Right lobe of liver (tissue), 4 donors: ENCODE results near the gene PISD.

Source experiments
- POLR2A ChIP-seq: fragments of 450-650 bp; IDR thresholded peaks from one replicate; pipeline ENCODE4 v1.6.1; 2017; ENCODE audit warnings: antibody characterized with exemption, mild to moderate bottlenecking
- TF ChIP-seq, protein P1 (sequence below), 4 donors: fragments of 200-600 bp in 3 of 4; fragments of 450-650 bp in 1 of 4; IDR thresholded peaks; one replicate each; pipeline versions ENCODE4 v1.5.1 to v1.8.0; 2016 to 2022; ENCODE audit warnings: antibody characterized with exemption in 4 of 4, mild to moderate bottlenecking in 2 of 4
- donor health status: DM: no; HTN: no; CAD: no.
- donor health status: DM: no; HTN: no; CAD: no.
- donor health status: DM: no; HTN: yes; CAD: no.

- TF ChIP-seq, protein P1, sequence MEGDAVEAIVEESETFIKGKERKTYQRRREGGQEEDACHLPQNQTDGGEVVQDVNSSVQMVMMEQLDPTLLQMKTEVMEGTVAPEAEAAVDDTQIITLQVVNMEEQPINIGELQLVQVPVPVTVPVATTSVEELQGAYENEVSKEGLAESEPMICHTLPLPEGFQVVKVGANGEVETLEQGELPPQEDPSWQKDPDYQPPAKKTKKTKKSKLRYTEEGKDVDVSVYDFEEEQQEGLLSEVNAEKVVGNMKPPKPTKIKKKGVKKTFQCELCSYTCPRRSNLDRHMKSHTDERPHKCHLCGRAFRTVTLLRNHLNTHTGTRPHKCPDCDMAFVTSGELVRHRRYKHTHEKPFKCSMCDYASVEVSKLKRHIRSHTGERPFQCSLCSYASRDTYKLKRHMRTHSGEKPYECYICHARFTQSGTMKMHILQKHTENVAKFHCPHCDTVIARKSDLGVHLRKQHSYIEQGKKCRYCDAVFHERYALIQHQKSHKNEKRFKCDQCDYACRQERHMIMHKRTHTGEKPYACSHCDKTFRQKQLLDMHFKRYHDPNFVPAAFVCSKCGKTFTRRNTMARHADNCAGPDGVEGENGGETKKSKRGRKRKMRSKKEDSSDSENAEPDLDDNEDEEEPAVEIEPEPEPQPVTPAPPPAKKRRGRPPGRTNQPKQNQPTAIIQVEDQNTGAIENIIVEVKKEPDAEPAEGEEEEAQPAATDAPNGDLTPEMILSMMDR (IDR thresholded peaks at IDR 0.05) = no peak
- TF ChIP-seq POLR2A = no peak
Measured at GRCh38 chr22:31619611-31620300, 42.3 kb downstream of the PISD start.
